Measurements from ENCODE around the gene ALOX5AP.

The ALOX5AP gene

DNA sequence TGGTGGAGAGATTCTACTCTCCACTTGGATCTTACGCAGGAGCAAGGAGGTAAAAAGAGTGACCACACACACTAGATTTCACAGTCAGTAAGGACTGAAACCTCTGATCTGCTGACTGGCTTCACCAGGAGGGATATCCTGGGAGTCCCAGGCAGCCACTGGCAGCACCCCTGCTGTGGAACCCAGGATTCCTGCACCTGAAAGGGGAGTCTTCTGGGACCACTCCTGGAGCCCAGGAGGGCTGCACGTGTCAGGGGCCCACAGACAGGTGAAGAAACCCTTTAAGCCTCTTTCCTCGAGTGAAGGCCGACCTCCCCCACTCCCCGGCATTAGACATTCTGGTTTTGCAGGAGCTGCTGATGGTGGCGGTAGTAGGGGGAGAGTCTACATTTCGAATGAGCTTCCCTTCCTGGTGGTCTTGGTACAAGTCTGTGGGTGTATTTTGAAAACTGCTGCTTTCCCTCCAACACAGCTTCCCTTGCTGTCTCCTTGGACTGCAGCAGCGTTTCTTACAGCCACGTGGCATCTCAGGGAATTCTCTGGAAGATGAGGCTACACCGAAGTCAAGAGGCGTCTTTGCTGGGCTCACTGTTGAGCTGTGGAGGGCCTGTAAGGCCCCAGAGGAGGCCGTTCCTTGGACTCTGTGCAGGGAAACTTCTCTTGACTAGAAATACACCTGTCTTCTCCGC is 62.6 kb downstream of the ALOX5AP start:
- no peak for DNase-seq (ENCODE audit: low read depth)

DNA sequence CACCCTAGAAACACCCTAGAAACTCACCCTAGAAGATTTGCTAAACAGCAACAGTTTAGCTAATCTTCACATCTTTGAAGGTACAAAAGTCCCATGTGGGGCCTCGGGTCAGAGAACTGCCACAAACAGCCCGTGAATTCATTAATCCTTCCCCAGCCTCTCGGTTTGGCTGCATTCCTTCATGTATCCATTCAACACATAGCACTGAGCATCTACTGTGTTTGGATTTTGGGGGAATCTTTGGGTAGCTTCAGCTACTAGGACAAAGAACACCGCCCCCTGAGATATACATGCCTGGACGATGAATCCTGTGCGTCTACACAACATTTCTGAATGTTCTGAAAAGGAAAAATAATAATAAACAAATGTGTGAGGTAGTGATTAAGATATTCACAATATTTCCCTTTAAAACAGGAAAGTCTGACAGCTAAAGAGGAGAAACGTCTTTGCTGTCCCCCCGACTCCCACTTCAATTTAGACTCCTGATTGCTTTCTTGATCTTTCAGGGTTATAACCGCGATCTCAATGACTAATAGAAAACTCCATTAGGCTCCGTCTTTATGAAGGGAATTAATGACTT is 63.5 kb downstream of the ALOX5AP start:
- no peak for DNase-seq (ENCODE audit: low read depth)

DNA sequence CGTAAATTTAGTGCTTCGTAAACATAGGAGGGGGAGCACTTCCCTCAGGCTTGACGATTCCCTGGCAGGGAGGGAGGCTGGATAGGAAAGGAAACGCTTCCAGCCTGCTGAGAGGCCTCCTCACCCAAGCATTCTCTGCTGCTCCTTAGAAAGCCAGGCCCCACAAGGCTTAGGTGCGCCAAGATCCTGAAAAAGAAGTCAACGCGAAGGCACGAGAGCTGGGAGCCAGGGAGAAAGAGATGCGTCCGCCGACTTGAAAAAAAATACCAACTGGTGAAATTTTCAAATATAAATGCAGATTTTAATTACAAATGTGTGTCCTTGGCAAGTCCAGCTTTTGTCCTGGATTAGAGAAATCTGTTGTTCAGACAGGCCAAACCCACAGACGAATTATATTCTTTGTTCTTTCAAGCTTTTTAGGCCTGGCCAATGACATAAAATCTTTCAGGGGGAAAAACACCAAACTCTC is 64.0 kb downstream of the ALOX5AP start:
- DNase-seq (ENCODE audit: low read depth): no peak

DNA sequence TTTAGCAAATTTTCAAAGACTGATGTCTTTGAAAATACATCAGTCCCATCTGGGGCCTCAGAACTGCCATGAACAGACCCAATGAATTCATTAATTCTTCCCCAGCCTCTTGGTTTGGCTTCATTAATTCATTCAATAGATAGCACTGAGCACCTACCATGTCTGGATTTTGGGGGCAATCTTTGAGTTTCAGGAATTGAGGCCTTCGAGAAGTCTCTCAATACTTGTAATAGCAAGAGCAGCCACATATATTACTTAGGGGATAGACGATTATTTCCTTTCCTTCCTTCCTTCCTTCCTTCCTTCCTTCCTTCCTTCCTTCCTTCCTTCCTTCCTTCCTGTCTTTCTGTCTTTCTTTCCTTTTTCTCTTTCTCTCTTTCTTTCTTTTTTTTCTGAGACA is 64.8 kb downstream of the ALOX5AP start:
- DNase-seq (ENCODE audit: low read depth): no peak

DNA sequence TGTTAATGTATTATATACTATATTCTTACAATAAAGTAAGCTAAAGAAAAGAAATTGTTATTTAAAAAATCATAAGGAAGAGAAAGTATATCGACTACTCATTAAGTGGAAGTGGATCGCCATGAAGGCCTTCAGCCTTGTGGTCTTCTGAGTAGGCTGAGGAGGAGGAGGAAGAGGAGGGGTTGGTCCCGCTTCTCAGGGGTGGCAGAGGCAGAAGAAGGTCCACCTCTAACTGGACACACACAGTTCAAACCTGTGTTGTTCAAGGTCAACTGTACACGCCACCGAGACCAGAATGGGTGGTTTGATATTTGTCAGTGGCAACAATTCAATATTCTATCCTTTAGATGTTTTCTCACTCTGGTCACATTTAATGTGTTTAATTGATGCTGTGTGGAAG is 67.2 kb downstream of the ALOX5AP start:
- DNase-seq (ENCODE audit: low read depth): no peak

DNA sequence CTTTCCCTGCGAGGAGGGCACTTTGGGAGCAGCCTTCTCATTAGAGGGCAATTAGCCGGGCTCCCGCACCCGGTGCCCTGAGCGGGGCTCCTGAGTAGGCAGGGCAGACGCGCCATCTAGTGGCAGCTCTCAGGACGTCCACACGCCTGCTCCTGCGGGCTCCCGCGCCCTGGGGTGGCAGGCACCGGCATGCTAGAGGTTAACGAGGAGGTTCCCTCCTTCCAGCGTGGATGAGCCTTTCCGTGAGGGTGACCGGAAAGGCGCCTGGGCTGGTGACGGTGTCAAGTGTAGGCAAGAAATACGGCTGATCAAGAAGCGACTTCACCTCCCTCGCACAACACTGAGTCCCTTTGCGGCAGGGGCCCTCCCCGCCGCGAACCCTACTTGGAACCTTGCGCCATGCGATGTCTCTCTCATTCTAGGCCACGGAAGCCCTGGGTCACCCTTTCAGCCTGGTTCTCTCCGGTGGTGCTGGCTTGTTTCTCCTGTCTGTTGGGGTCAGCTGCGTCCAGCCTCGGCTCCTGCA is 67.7 kb downstream of the ALOX5AP start:
- DNase-seq (ENCODE audit: low read depth): peak; percentile 62

DNA sequence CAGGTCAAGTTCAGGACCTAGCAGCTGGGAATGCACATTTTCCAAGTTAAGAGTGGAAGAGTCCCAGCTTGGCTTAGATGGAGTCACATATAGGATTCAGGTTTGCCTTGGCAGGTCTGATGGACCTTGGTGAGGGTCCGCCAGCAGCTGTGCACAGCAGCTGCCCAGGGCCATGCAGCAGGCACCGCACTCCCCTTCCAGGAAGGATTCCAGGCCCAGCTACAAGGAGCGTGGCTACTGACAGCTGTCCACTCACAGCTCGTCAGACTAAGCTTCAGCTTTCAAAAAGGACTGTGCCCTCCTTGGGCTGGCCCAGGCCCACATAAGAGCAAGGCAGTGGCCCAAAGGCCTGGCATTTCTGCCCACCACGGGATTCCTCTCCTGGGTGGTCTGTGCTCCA is 68.4 kb downstream of the ALOX5AP start:
- DNase-seq (ENCODE audit: low read depth): no peak

DNA sequence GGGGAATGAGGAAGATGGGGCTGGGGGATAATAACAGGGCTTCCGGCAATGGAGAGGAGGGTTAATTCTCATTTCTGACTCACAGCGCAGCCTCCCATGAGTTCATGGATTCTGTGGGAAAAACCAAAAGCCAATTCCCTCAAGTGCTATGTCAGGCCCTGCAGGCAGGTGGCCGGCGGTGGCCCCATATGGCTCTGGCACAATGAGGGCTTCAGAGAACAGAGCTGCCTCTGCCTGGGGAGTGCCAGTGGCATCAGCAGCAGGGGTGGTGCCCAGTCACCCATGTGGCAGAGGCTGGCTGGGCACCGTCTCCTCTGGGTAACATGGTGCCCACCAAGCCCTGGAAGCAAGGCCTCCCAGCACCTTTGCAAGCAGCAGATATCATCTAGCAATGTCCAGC is 69.1 kb downstream of the ALOX5AP start:
- DNase-seq (ENCODE audit: low read depth): no peak

DNA sequence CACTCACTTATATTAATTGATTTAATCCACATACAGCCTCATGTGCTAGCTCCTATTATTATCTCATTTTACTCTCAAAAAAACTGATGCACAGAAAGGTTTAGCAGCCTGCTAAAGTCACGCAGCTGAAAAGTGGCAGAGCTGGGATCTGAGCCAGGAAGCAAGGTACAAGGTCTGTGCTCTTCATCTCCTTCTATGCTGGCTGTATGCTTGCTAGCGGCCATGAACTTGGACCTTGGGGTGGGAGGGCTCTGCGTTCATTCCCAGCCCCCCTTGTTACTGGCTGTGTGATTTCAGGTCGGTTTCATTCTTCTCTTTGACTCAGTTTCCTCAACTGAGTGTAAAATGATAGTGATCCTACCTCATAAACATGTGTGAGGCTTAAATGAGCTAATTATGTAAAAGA is 69.8 kb downstream of the ALOX5AP start:
- DNase-seq (ENCODE audit: low read depth): no peak

DNA sequence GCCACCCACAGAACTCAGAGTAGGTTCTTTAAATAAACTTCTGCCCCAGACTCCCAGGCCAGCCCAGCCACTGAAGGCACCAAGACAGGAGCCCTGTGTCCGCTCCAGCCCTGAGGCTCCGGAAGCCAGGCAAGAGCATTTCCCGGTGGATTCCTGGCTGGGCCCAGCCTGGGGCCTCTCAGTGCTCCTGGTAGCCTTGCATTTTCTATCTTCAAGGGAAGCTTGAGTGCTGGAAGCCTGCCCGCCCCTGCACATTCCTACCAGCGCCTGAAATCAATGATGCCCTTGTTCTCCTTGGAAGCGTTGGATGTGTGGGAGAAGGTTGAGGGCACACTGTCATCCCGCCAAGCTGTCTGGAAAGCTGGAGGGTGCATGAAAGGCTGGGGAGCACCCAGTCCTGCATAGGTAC is 70.3 kb downstream of the ALOX5AP start:
- no peak for DNase-seq (ENCODE audit: low read depth)

DNA sequence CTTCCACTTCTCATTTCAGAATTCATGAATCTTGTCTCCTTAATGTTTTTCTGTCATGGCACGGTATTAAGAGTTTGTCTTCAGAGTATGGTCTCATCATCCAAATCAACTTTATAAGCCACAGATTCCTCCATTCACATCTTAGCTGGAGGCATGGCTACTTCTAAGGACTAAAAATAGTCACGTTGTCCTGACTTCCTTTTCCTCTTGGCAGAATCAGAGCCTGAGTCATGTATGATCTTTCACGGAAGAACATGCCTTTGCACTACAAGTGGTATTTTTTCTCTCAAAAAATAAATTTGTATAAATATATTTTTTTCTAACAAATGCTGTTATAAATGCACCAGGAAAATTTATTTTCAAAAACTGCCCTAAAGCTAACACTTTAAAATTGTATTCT is 71.4 kb downstream of the ALOX5AP start:
- no peak for DNase-seq (ENCODE audit: low read depth)

DNA sequence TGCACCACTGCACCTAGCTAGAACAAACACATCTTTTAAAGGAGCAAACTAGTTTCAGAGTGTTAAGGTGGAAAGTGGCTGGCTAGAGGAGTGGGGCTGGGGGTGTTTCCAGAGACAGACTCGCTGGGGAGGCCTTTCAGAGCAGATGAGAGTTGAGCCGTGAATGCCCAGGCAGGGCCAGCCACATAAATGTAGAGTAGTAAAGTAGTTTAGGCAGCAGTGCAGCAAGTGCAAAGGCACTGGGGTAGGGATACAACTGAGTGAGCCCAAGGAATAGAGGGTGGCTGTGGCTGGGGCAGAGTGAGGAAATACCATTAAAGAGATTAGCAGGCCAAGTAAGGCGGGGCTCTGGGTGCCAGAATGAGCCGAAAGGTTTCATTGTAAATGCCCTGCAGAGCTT is 72.0 kb downstream of the ALOX5AP start:
- no peak for DNase-seq (ENCODE audit: low read depth)

DNA sequence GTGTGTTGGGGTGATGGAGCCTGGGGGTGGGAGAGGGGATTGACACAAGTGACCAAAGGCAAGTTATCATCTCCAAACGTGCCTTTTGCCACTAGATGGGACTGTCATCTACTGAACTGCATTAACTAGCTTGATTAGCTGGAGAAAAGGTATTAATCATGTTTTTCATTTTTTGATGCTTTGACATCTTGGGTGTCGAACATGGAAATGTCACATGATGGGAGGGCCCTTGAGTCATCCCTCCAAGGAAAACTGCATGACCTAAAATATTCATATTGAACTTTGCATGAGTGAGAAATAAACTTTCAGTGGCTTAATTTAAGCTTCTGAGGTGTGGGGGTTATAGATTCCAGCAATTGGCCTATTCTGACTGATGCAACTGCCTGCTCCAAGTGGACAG is 73.3 kb downstream of the ALOX5AP start:
- no peak for DNase-seq (ENCODE audit: low read depth)

DNA sequence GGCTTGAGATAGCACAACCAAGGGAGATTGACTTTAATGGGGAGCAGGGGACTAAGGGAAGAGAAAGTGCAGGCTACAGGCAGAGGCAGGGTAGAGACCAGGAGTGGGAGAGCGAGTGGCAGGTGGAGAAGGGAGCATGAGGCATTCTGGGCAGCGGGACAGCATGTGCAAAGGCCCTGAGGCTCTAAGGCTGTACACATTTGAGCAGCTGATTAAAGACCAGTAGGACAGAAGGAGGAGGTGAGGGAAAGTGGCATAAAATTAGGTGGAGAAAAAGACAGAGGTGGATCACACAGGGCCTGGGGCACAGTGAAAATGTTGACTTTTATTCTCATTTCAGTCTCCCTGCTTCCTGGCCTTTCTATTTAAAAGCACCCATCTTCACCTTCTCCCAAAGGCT is 74.4 kb downstream of the ALOX5AP start:
- DNase-seq (ENCODE audit: low read depth): no peak

DNA sequence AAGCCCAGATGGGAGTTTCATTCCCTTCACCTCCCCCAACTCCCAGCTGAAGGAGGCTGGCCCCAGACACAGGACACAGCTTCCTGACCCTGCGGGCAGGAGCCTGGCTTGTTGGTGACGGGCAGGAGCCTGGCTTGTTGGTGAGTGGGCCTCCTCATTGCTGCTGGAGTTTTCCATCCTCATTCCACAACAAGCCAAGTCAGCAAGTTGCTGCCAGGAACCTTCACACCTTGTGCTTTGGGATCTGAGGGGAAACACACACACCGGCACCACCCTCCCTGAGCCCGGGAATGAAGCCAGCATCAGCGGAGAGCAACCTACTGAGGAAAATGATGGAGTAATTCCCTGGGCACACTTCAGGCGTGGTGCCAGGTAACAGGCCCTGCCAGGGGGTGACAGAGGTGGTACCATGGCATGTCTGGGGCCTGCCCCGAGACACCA is 74.9 kb downstream of the ALOX5AP start:
- no peak for DNase-seq (ENCODE audit: low read depth)

DNA sequence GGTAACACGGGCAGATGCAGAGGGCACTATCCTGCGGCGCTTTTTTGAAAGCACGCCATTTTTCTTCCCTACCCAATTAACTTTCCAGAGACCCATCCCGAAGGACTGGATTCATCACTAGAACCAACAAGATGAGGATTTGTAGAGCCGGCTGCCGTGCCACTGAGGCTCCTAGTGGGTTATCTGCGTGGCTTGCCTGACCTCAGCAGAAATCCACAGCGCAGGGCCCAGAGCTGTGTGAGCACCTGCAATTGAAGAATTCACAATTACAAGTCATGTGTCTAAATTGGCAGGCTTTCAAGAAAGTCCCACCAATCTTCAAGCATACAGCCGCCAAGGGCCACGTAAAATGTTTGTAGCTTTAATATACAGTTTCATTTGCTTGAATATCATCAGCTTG is 75.5 kb downstream of the ALOX5AP start:
- no peak for DNase-seq (ENCODE audit: low read depth)
